NCI-H1417 (cell line): ENCODE measurements around the gene SORCS1.

Experiments
- DNase-seq, 3 experiments: peaks; one replicate each; lab custom pipeline; 2025; lab: John Stamatoyannopoulos, UW

The SORCS1 gene

DNA sequence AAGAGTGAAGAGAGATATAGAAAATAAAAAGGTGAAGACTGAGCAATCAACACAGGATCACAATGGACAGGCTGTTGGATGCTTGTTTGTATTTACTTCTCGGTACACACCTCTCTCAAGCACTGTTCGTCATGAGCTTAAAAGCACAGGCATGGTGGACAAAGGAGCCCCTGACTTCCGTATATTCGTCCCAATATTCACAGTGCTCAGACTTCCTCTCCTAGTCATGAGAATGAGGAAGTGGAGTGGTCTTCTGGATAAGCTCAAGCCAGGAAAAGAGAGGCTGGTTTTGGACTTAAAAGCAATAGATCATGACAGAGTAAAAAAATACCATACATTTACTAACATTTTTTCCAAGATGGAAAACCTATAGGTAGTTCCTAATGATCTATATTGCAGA, 172.5 kb downstream of the SORCS1 start:
- no peak for DNase-seq

DNA sequence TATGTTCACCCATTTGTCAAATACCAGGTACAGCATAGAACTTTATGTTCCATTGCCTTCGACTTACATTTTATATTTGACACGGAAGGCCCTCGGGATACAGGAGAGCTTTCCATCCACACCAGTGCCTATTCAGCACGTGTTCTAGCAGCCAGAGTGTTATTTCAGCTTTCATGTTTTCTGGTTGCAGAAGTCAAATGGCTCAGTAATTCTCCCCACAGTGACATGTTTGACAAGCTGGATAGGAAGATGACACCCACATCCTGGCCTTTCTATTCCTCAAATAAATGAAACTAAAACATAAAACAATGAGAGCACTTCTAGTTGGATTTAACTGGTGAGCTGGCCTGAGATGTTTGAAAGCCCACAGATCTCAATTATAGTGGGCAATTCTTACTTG, 173.4 kb downstream of the SORCS1 start:
- DNase-seq, result no peak

DNA sequence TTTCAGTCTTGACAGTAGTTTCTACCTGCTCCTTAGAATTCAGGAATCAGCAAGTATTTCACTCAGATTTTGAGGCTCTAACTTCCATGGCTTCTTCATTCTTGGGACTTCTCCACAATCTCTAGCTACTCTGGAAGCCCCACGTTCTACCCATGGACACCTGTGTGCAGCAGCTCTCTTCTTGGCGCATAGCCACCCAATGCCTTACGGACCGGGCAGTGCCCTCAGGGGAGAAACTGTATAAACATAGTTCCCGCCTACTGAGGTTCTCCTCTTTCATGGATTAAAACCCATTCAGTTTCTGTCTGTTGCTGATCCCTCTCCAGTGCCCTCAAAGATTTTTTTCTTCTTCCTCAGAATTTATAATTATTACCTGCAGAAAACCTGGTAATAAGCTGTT, 177.1 kb downstream of the SORCS1 start:
- DNase-seq, result no peak

DNA sequence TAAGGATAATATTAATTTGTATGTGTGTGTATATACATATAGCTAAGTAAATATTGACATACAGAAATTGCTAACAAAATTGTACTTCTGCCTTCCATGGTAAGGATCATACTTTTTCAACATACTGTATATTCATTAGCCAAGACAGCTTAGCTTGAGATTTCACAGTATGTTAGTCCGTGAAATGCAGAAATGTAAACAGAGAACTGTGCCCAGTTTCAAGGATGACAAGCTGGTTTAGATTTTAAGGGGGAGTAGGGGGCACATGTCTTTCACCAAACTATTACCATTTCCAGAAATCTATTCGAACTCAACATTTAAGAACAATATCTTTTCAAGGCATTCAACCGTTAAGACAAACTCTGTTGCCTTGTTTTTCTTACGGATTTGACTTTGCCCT, 182.2 kb downstream of the SORCS1 start:
- no peak for DNase-seq

DNA sequence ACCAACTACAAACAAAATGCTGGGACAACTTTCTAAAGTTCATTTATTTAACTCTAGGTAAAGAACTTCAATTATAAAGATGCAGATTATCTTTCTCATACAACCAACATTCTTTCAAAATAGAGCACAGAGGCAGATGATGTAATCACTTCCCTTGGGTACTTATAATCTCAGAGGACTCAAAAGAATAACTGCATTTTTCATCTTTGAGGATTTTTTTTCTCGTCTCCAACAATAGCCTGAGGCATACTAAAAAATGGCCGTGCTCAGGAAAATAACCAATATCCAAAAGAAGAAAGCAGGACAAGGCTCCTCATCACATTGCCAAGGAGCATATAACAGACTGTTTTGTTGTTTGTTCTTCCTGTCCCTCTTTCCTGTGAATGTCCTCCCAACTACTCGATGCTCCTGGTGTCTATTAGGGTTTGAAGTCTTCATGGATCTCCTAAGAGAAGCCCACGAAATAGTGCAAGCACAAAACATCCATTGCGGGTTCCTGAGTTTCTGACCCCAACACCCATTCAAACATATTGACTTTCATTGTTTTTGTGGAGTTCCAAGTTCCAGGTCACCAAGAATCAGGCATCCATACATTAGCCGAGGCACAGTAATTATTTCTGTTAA, 182.9 kb downstream of the SORCS1 start:
- no peak for DNase-seq

DNA sequence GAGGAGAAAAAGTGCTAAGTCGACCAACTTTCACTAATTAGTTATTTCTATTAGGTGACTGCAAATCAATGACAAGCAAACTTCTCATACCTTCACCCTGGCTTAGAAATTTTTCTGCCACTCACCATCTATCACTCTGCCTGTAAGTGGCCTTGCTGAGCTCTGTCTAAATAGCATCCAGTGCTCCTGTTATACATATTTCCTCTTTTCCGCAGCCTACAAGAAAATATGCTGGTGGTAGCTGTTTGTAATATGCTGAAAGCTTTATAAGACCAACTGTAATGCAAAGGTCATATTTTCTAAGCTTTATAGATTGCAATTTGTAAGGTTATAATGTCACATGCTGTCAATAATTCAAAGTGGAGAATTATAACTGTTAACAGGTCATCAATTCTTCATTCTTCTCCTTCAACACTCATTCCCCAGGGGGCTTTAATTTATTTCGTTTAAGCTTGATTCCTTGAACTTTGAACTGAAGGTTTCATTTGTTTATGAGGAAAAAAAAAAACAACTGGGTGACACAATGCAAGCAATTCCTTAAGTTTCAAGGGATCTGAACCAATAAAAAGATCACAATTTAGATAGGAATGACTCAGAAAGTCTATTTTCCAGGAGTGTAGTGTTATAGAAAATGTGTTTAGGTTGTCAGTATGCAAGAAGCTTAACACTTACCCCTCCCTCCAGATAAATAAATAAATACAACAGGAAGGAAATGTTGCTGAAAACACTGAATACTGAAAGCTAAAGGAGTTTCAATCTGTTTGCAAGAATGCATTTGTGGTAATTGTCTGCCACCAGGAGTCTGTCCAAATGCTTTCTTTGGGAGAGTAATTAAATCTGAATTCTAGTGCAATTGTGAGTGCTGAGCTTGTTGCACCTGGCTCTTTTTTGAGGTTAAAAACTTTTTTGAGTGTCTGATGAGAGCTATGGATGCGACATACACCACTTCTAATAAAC, 183.7 kb downstream of the SORCS1 start:
- no peak for DNase-seq

DNA sequence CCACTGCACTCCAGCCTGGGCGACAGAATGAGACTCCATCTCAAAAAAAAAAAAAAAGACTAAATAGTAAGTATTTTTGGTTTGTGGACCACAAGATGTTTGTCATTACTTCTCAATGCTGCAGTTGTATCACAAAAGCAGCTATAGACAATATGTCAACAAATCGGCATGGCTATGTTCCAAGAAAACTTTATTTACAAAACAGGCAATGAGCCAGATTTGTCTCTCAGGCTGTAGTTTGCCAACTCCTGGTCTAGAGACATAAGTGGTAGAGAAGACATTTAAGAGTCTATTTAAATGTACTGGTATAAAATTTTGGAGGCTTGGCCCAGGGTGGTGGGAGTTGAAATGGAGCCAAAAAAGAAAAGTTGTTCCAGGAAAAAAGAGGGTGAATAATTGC, 185.8 kb downstream of the SORCS1 start:
- DNase-seq, result no peak

DNA sequence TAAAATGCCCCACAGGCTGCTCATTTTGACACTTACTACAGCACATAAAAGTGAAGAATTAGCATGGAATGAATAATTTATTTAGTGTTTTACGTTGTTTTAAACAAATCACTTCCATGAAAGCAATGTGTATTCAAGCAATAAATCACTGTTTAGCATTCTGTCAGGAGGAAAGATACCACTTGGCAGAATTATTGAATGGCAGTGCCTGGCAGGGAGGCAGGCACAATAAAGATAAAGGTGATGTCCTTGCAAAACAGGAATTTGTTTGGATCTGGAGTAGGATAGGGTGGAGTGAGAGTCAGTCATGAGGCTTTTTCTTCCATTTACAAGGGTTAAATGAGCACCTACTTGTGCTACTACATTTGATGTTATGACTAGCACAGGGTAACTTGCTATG, 190.8 kb downstream of the SORCS1 start:
- no peak for DNase-seq

DNA sequence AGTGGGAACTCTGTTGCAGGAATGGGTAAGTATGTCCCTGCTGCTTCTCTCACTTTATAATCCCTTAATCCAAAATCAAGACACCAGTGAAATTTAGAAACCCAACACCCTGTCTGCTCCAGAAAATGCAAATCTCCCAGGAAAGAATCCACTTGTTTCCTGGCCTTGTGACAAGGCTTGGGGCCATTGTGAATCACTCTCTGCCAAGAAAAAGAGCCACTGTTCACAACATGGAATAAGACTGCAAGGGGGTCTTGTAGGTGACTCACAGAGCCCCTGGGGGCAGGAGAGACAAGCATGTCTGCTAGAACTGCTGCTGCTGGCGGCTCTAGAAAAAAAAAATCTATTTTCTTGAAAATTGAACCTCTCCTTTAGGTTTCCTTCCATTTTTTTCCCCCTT, 191.2 kb downstream of the SORCS1 start:
- no peak for DNase-seq

DNA sequence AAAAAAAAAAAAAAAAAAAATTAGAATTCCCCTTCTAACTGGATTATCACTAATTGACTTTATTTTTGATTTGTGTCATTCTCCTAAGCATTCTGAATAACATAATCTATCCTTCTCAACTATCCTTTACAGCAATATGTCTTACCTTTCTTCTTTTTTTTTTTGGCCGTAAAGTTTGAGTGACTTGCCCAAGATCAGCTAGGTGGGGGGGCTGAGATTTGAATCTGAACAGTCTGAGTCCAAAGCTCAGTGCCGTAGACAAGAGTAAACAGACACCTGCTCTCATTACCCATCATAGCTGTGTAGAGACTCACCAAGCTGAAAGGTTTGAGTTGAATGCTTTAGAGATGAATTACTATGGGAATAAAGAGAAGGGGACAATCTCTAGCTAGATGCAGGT, 192.1 kb downstream of the SORCS1 start:
- no peak for DNase-seq

DNA sequence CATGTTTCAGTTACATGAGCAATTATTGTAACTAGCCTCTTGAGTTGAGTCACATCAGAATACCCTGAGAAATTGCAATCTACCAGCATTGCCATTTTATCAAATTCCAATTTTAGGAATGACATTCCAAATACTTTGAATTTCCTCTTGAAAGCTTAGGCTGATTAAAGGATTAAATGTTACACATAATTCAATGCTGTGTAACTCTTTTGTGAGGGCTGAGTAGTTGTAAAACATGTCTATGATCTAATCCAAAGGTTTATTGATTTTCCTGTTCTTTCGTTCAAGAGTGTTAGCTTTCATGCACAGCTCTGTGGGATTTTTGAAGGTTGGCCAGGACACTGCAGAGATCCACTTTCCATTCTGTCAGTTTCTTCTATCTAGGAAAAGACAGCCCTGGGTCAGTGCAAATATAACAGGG, 193.1 kb downstream of the SORCS1 start:
- no peak for DNase-seq

DNA sequence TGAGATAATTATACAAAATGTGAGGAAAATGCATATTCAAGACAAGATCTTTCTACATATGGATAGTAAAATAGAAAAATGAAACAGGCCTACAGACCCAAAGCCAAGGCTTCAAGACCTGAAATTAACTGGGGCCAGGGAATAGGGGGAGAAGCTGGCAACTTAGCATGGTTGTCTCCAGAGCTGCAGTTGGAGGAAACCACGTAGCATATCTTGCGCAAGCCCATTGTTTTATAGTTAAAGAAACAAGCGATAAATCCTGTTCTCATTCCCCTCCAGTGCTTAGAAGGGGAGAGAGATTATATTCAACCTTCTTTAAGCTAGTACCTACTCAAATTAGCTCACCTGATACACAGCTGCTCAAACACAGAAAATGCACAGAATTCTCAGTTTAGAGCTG, 197.1 kb downstream of the SORCS1 start:
- DNase-seq, result no peak

DNA sequence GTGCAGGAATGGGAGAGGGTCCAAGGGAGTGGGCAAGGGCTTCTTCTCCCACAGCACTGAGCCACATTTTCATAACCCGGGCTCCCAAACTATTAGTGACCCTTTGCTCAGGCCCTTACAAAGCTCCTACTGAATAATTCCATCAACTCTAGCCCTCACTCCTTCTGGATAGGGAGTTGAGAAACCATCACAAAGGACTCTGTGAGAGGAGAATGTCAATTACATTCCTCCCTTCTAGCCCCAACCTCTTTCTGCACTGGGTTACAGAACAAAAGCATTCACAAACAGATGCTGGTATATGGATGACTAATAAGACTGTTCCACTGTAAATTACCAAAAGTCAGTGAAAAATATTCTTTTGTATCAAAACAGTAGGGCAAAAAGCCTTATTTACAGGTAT, 203.7 kb downstream of the SORCS1 start:
- DNase-seq, result no peak

DNA sequence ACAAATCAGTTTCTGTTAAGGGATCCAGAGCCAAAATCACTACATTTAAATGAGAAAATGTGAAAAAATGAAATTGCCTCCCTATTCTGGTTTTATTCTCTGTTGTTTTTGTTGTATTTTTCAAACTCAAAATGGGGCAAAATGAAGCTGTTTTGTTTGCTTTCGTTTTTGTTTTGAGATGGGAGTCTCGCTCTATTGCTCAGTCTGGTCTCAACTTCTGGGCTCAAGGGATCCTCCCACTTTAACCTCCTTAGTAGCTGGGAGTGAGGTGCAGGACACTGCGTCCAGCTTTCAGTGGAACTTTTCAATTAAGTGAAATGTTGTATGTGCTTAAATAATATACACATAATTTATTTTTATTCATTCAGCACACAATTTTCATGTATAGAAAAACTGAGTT, 205.0 kb downstream of the SORCS1 start:
- no peak for DNase-seq

DNA sequence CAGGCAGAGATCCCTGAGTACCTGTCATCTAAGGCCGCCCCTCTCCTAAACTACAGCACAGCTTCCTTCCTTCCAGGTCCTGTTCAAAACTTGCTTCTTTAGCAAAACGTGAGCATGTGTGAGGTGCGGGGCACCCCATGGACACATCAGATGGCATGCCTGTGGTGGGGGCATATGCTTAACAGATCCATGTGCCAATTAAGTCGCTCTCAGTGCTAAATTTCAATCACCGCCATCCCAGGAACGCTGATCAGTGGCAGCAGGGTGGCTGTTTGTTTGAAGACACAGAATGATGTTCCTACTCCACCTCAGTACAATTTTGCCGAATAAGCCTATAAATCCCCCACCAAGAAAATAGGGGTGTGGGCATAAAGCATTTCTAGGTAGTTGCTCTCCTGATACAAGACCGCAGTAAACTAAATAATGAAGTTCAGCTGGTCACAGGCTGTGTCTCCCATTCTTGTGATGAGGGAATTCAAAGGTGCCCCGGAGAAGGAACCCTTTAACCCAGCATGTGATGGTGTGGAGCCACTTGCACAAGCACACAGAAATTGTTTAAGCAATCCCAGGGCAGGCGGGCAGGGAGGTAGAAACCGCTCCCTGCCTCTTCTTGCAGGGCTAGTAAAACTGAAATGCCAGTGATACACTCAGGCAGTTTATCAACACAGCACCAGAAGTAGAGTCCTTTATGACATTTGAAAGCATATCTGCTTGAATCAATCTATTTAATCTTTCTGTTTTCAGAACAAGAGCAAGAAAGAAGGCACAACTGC, 205.7 kb downstream of the SORCS1 start:
- no peak for DNase-seq

DNA sequence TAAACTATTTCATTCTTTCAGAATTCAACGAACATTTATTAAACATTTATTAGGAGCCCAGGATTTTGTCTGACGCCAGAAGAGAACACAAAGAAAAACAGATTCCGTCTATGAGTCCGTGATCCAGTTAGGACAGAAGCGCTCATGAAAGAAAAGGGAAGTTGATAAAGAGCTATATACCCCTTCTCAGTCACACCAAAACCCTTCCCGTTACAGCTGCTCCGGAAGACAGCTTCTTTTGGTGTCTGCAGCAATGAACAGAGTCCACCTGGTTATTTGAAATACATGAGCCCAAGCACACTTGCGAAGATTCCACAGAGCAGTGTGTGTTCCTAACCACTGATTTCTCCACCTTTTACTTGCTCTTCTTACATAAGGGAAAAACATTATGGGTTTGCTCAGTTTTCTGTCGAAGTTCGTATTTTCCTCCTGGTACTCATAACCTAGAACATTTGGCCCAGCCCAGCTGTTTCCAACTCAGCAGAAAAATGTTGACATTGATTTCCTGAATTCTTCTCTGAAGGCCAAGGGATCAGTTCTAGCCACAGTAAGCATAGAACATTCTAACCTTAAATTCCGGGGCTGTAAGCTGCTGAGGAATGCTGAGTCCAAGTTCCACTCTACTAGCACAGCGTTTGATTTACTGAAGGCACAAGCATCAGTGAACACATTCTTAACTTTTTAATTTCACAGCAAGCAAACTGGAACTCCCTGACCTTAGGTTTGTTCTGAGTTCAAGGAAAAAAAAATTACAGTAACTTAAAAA, 206.5 kb downstream of the SORCS1 start:
- no peak for DNase-seq

DNA sequence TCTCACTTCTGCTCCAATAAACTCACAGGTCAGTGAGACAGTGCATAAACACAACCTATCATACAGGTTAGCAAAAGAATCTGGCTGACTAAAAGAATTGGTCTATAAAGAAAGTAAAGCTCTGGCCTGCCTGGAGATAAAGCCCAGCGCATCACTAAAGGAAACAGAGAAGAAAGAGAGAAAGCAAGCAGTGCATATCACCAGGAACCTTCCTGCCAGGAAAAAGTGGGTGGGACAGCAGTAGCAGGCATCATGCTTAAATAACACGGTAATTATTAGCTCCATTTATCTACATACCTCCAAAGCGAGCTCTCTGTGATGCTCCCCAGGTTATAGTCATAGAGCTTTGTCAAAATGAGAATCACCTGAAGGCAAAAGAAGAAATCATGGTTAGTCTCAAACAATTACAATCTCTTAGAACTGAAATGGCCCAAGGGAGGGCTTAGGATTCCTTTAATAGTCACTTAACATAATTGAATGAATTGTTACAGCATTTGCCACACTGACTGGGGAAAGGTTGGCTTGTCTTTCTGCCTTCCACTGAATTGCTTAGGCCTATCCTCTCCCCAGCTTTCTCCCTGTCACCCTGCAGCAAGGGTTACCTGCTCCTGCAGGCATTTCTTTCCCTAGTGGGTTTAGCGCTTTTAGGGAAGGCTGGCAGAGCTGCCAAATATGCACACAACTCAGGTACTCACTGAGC, 208.1 kb downstream of the SORCS1 start:
- DNase-seq, result no peak

DNA sequence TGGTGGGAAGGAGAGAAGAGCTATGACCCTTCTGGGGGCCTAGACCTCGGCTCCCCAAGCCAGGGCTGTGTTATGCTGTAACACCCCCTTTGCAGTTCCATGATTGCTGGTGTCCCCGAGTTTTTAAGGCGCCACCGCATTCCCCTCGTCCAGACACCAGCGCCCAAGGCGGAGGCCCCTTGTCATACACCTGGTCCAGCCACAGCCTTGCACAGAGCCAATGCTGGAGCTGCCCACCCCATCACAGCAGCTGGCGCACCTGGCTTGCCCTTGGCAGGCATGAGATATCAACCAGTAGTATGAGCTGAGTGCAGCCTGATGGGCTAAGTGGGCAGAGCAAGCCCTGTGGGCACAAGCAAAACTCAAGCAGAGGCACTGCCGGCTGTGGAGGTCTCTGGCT, 209.4 kb downstream of the SORCS1 start:
- DNase-seq, result no peak

DNA sequence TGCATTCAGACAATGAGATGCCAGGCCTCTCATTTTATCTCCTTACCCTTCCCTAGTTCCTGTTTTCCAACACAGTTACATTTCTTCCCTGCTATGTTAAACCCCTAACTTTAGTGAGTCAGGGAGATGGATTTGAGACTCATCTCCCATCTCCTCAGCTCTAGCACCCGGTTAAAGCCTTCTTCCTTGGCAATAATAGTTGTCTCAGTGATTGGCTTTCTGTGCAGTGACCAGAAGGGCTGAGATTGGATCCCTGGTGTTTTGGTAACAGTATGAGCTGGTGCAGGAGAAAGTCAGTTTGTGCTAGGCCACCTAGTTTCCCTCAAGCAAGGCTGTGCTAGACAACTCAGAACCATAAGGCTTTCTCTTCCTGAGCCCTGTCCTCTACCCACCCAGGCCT, 212.5 kb downstream of the SORCS1 start:
- DNase-seq, result no peak

DNA sequence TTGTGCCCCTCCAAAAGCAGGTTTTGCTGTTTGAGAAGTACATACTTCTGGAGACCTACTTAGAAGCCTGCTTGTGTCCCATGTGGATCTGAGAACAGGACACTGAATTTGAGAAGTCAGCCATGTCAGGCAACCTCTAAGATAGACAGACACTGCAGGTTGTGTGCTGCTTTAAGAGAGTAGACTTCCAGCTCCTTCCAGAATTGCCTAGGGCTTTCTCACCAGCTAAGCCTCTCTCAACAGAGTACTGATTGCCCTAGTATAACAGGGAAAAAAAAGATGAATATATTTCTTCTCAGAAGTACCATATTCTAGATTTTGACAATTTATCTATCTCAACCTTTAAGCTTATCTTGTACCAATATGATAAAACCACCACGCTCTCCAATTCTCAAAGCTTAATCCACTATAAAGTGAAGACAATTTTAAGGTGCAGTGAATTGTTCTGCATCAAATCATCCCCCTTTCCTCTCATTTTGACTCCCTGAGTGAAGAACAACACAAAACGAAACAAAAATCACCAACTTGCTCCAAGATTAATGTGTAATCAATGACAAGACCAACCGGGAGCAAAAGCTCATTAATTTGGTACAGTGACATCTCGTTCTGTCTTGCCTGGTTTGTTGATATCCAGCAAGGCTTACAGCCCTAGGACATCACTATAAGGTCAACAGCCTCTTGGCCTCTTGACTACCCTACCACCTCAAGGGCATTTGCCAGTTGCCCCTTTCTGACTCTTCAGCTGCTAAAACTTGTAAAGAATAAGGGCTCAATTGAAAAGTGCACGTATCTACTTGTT, 214.6 kb downstream of the SORCS1 start:
- DNase-seq, result no peak

DNA sequence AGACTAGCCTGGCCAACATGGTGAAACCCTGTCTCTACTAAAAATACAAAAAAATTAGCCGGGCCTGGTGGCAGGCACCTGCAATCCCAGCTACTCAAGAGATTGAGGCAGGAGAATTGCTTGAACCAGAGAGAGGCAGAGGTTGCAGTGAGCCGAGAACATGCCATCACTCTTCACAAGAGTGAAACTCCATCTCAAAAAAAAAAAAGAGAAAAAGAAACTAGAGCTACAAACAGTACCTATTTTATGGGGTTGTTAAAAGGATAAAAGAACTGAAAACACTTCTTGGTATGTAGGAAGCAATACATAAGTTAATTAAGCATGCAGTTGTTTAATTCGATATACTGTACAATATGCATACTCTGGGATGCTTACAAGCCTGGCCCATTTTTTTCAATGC, 216.9 kb downstream of the SORCS1 start:
- no peak for DNase-seq
